ENCODE data around the gene ZNF654. TPM values are rescaled to one million over a fixed set of nuclear protein-coding genes. Genes with fewer than 3 reads are reported as not detected.
A peak's percentile ranks its signal among the peaks of the same experiment; 100 is the strongest.
"Not testable (repeated sequence)": the region's sequence is repeated elsewhere in the genome, so short reads cannot be mapped to it uniquely, and the experiment has no call there.

The ZNF654 gene
- total RNA-seq (2021) (21.9 and 25.0 TPM in 2 replicates), Bru-seq, nascent RNA (percentile 90 among the genes with signal in this experiment), BruChase-seq, experiment 1, labeled RNA remaining after a 2-hour chase (percentile 83 among the genes with signal in this experiment), BruChase-seq, experiment 2, labeled RNA remaining after a 6-hour chase (percentile 66 among the genes with signal in this experiment)
- long read RNA-seq, full-length matches to known transcripts, result 17 of 62 reads
- long read RNA-seq, partial matches to known transcripts, result 5 of 62 reads
- long read RNA-seq, other reads (novel, unspliced or antisense), result 40 of 62 reads

GRCh38 chr3:88058581-88059379, at the start of gene ZNF654, which contains the start of gene CGGBP1:
Gene ZNF654, plus strand, starts transcription at chr3:88059255. Its CDS starts 65 bp downstream, at chr3:88059320.
Gene CGGBP1, minus strand, starts transcription at chr3:88059005. Its CDS starts 3,029 bp downstream, at chr3:88055976.
- intact Hi-C loops (cut with micrococcal nuclease; ENCODE audit: unreplicated experiment), result loop anchor here (5.0 kb wide), 1 partner anchor 46 kb away; no protein-coding TSS in a partner anchor
- Histone ChIP-seq H3K27ac (ENCODE audit: low read depth, low read length, poor library complexity, severe bottlenecking) (peak within 1 kb of the TSS; percentile 92), H3K4me3 (ENCODE audit: low read depth, low read length, poor library complexity, severe bottlenecking) (peak within 1 kb of the TSS; percentile 94), H3K4me1 (ENCODE audit: insufficient read depth, low read length, poor library complexity, severe bottlenecking) (peaks cover 41% of the 10 kb centered on the region), H3K27me3 (replicated peaks; ENCODE audit: insufficient read depth, low read depth, low read length, poor library complexity) (no peaks in the 10 kb centered on the region), H3K36me3 (ENCODE audit: insufficient read depth, low read length, poor library complexity, severe bottlenecking) (peaks cover 37% of the 10 kb centered on the region), H3K9me3 (ENCODE audit: low read depth, low read length, poor library complexity, severe bottlenecking) (no peaks in the 10 kb centered on the region)
- ChIA-PET CTCF (no interaction called here), POLR2A (ENCODE audit: low non-redundant PET) (interaction anchor here (0.6 kb wide), 1 partner anchor 146 kb away, joined by 3 read pairs; no protein-coding TSS in a partner anchor)
- BruUV-seq (replicated peaks), result no TSS peak
- DNase-seq (ENCODE audit: low spot score), result peak; percentile 99
- TF ChIP-seq CTCF (conservative IDR thresholded peaks at IDR 0.05; ENCODE audit: low read depth, low read length) (no peak), EZH2 (IDR thresholded peaks at IDR 0.05; ENCODE audit: borderline replicate concordance, low read depth, low read length, poor library complexity, severe bottlenecking) (no peak)

GRCh38 chr3:88010810-88011209, 48.2 kb upstream of the ZNF654 start:
- TF ChIP-seq EZH2 (IDR thresholded peaks at IDR 0.05; ENCODE audit: borderline replicate concordance, low read depth, low read length, poor library complexity, severe bottlenecking), result no peak
- TF ChIP-seq CTCF (conservative IDR thresholded peaks at IDR 0.05; ENCODE audit: low read depth, low read length), result no peak
- no peaks in the 10 kb centered on the region for H3K9me3 ChIP-seq (ENCODE audit: low read depth, low read length, poor library complexity, severe bottlenecking)
- H3K36me3 ChIP-seq (ENCODE audit: insufficient read depth, low read length, poor library complexity, severe bottlenecking), result no peaks in the 10 kb centered on the region
- H3K27ac ChIP-seq (ENCODE audit: low read depth, low read length, poor library complexity, severe bottlenecking), result no peak overlapping the region
- intact Hi-C loops (cut with micrococcal nuclease; ENCODE audit: unreplicated experiment), result loop anchor here (5.0 kb wide), 1 partner anchor 46 kb away; the partner anchor contains the start of genes CGGBP1 and ZNF654
- peaks cover 3% of the 10 kb centered on the region for H3K4me1 ChIP-seq (ENCODE audit: insufficient read depth, low read length, poor library complexity, severe bottlenecking)
- ChIA-PET POLR2A (ENCODE audit: low non-redundant PET) (no interaction called here), CTCF (no interaction called here)
- DNase-seq (ENCODE audit: low spot score), result no peak
- no peak overlapping the region for H3K4me3 ChIP-seq (ENCODE audit: low read depth, low read length, poor library complexity, severe bottlenecking)
- H3K27me3 ChIP-seq (replicated peaks; ENCODE audit: insufficient read depth, low read depth, low read length, poor library complexity), result no peaks in the 10 kb centered on the region
- BruUV-seq (replicated peaks), result no TSS peak

- Histone ChIP-seq H3K36me3 (ENCODE audit: insufficient read depth, low read length, poor library complexity, severe bottlenecking) (no peaks in the 10 kb centered on the region), H3K27ac (ENCODE audit: low read depth, low read length, poor library complexity, severe bottlenecking) (no peak overlapping the region), H3K4me3 (ENCODE audit: low read depth, low read length, poor library complexity, severe bottlenecking) (no peak overlapping the region), H3K9me3 (ENCODE audit: low read depth, low read length, poor library complexity, severe bottlenecking) (no peaks in the 10 kb centered on the region), H3K4me1 (ENCODE audit: insufficient read depth, low read length, poor library complexity, severe bottlenecking) (peaks cover 3% of the 10 kb centered on the region), H3K27me3 (replicated peaks; ENCODE audit: insufficient read depth, low read depth, low read length, poor library complexity) (no peaks in the 10 kb centered on the region)
- TF ChIP-seq CTCF (conservative IDR thresholded peaks at IDR 0.05; ENCODE audit: low read depth, low read length) (no peak), EZH2 (IDR thresholded peaks at IDR 0.05; ENCODE audit: borderline replicate concordance, low read depth, low read length, poor library complexity, severe bottlenecking) (no peak)
- ChIA-PET POLR2A (ENCODE audit: low non-redundant PET) (no interaction called here), CTCF (no interaction called here)
- no TSS peak for BruUV-seq (replicated peaks)
- intact Hi-C loops (cut with micrococcal nuclease; ENCODE audit: unreplicated experiment), result loop anchor here (5.0 kb wide), 1 partner anchor 44 kb away; the partner anchor contains the start of genes CGGBP1 and ZNF654
- no peak for DNase-seq (ENCODE audit: low spot score)
Observed at GRCh38 chr3:88013592-88013991, 45.5 kb upstream of the ZNF654 start.

- CTCF ChIA-PET; H3K27ac ChIP-seq (ENCODE audit: low read depth, low read length, poor library complexity, severe bottlenecking); H3K9me3 ChIP-seq (ENCODE audit: low read depth, low read length, poor library complexity, severe bottlenecking); H3K4me3 ChIP-seq (ENCODE audit: low read depth, low read length, poor library complexity, severe bottlenecking); intact Hi-C loops (cut with micrococcal nuclease; ENCODE audit: unreplicated experiment); BruUV-seq (replicated peaks); H3K27me3 ChIP-seq (replicated peaks; ENCODE audit: insufficient read depth, low read depth, low read length, poor library complexity); DNase-seq (ENCODE audit: low spot score); H3K36me3 ChIP-seq (ENCODE audit: insufficient read depth, low read length, poor library complexity, severe bottlenecking); H3K4me1 ChIP-seq (ENCODE audit: insufficient read depth, low read length, poor library complexity, severe bottlenecking); POLR2A ChIA-PET (ENCODE audit: low non-redundant PET): not testable (repeated sequence)
Observed at GRCh38 chr3:88015656-88016055, 43.4 kb upstream of the ZNF654 start.

All from A673 (cell line).